ENCODE data around the gene PHF2. TPM values are rescaled to one million over a fixed set of nuclear protein-coding genes. Genes with fewer than 3 reads are reported as not detected.

The PHF2 gene
- total RNA-seq, 1 experiment from 2014 or later = 10.3 TPM

DNA sequence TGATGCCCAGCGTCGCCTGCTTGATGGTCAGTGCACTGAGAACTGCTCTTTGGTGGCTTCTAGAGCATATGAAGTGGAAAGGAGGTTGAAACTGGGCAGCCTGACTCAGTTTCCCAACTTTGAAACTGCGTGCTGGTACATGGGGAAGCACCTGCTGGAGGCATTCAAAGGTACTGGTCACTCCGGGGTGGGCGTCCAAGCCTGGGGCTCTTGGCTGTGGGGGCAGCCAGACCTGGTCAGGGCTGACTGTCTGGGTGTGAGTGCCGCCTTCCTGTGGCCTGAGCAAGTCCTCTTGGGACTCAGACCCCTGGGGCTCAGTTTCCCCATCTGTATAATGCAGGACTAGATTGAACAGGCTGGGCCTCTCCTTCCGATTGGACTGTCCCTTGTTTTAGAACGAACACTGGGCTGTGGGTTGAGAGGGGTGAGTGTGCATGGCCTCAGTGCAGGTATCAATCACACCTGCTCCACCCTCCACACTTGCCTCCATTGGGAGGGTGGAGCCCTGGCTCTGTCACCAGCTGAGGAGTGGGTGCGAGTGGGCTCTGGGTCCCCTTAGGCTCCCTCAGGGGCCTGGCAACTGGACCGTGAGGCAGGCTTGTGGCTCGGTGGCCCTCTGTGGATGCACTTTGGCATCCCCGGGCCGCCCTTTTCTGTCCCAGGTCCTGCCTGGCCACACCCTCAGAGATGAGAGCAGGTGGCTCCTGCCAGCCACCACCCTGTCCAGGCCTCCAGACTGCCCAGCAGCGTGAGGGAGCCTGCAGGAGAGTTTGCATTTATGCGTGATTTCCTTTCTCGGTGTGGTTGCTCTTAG lies 80.2 kb downstream of the PHF2 start:
- ChIA-PET CTCF (no interaction called here), POLR2A (no interaction called here)
- BruUV-seq (replicated peaks) = no TSS peak
- intact Hi-C loops (cut with micrococcal nuclease; ENCODE audit: unreplicated experiment) = no loop called here
- Histone ChIP-seq H3K27me3 (replicated peaks; ENCODE audit: control insufficient read depth, insufficient read depth, low read length) (no peaks in the 10 kb centered on the region), H3K4me1 (no peaks in the 10 kb centered on the region), H3K4me3 (ENCODE audit: low read depth, low read length) (no peak overlapping the region), H3K36me3 (ENCODE audit: control insufficient read depth, insufficient read depth, low read length) (no peaks in the 10 kb centered on the region), H3K9me3 (no peaks in the 10 kb centered on the region)
- H3K36me3 Mint-ChIP-seq (ENCODE audit: insufficient read depth, unreplicated experiment) = no peaks in the 10 kb centered on the region
- DNase-seq = no peak
- TF ChIP-seq, protein P1, sequence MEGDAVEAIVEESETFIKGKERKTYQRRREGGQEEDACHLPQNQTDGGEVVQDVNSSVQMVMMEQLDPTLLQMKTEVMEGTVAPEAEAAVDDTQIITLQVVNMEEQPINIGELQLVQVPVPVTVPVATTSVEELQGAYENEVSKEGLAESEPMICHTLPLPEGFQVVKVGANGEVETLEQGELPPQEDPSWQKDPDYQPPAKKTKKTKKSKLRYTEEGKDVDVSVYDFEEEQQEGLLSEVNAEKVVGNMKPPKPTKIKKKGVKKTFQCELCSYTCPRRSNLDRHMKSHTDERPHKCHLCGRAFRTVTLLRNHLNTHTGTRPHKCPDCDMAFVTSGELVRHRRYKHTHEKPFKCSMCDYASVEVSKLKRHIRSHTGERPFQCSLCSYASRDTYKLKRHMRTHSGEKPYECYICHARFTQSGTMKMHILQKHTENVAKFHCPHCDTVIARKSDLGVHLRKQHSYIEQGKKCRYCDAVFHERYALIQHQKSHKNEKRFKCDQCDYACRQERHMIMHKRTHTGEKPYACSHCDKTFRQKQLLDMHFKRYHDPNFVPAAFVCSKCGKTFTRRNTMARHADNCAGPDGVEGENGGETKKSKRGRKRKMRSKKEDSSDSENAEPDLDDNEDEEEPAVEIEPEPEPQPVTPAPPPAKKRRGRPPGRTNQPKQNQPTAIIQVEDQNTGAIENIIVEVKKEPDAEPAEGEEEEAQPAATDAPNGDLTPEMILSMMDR (IDR thresholded peaks at IDR 0.05; ENCODE audit: insufficient read depth in 1 of 2, low read depth in 1 of 2, low read length in 1 of 2, severe bottlenecking in 1 of 2, unreplicated experiment in 1 of 2) = no peak
- H3K4me1 Mint-ChIP-seq (ENCODE audit: low read depth, unreplicated experiment) = no peaks in the 10 kb centered on the region
- no peaks in the 10 kb centered on the region for H3K9me3 Mint-ChIP-seq (ENCODE audit: unreplicated experiment)
- H3K27me3 Mint-ChIP-seq (ENCODE audit: insufficient read depth, unreplicated experiment) = no peaks in the 10 kb centered on the region
- no peak overlapping the region for H3K4me3 Mint-ChIP-seq (ENCODE audit: unreplicated experiment)
- no peak overlapping the region for H3K27ac Mint-ChIP-seq (ENCODE audit: unreplicated experiment)

DNA sequence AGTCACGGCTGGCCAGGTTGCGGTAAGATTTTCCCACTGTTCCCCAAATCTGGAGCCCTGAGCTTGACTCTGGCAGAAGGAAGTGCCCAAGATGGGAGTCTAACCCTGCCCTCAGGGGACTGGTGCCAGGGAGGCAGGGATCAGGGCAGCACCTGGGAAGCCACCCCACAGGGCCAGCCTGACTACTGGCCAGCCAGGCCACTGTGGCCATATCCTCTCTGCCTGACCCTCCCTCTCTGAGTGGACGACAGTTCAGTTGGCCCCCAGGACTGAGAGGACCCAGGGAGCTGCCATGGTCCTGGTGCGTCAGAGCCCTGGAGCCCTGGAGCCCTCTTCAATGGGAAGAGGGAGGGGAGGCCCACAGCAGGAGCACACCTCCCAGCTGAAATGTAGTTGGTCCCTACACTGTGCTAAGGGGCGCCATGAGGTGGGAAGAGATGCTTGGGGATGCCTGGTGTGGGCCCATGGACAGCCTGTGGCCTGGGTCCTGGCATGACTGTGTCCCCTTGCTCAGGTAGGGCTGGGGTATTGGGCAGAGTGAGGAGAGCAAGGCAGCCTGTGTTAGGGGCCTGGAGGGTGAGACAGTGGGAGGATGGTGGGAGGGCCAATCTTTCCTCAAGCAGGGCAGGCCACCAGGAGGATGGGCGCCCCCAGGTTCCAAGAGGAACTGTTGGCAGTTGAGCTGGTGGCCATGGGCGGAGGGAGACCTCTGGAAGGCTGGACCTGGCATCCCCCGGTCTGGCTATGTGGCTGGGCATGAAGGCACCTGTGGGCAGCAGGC lies 81.1 kb downstream of the PHF2 start:
- no peak overlapping the region for H3K4me3 ChIP-seq (ENCODE audit: low read depth, low read length)
- Mint-ChIP-seq H3K27ac (ENCODE audit: unreplicated experiment) (no peak overlapping the region), H3K4me3 (ENCODE audit: unreplicated experiment) (no peak overlapping the region), H3K27me3 (ENCODE audit: insufficient read depth, unreplicated experiment) (no peaks in the 10 kb centered on the region), H3K36me3 (ENCODE audit: insufficient read depth, unreplicated experiment) (no peaks in the 10 kb centered on the region), H3K9me3 (ENCODE audit: unreplicated experiment) (no peaks in the 10 kb centered on the region), H3K4me1 (ENCODE audit: low read depth, unreplicated experiment) (no peaks in the 10 kb centered on the region)
- H3K36me3 ChIP-seq (ENCODE audit: control insufficient read depth, insufficient read depth, low read length) = no peaks in the 10 kb centered on the region
- no peaks in the 10 kb centered on the region for H3K27me3 ChIP-seq (replicated peaks; ENCODE audit: control insufficient read depth, insufficient read depth, low read length)
- no TSS peak for BruUV-seq (replicated peaks)
- intact Hi-C loops (cut with micrococcal nuclease; ENCODE audit: unreplicated experiment) = no loop called here
- peak in 1 of 2 experiments; percentile 3 for DNase-seq
- ChIA-PET CTCF (no interaction called here), POLR2A (no interaction called here)
- TF ChIP-seq, protein P1 (IDR thresholded peaks at IDR 0.05; ENCODE audit: insufficient read depth in 1 of 2, low read depth in 1 of 2, low read length in 1 of 2, severe bottlenecking in 1 of 2, unreplicated experiment in 1 of 2) = no peak
- no peaks in the 10 kb centered on the region for H3K4me1 ChIP-seq
- no peaks in the 10 kb centered on the region for H3K9me3 ChIP-seq

DNA sequence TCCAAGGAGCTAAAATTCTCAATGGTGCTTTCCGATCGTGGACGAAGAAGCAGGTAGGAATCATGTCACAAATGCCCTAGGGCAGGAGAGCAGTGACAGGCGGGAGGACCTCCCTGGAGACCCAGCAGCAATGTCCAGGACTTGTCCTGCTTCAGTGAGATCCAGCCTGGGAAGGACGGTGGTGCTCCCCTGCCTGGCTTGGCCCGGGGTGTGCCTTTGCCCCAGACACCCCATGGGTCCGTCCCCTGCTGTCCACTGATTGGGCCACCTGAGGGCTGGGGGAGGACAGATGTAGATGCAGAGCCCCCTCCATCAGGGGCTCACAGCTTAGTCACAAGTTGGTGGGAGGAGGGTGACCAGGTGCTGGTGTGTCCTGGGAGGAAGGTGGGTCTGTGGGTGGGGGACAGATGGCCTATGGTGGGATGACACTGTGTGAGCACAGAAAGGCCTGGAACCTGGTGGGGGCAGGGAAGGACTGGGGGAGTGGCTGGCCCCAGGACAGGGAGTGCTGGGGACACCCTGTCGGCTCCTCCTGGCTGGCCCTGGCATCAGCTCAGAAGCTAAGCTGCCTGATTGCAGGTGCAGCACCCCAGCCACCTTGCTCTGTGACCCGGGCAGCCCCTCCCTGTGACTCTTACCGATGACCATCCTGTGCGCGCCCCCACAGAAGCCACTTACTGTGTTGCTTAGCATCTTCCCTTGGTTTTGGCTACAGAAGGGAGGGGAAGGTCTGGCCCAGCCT lies 82.0 kb downstream of the PHF2 start:
- H3K4me3 ChIP-seq (ENCODE audit: low read depth, low read length) = no peak overlapping the region
- intact Hi-C loops (cut with micrococcal nuclease; ENCODE audit: unreplicated experiment) = no loop called here
- H3K27ac Mint-ChIP-seq (ENCODE audit: unreplicated experiment) = no peak overlapping the region
- H3K4me1 Mint-ChIP-seq (ENCODE audit: low read depth, unreplicated experiment) = no peaks in the 10 kb centered on the region
- no peaks in the 10 kb centered on the region for H3K9me3 Mint-ChIP-seq (ENCODE audit: unreplicated experiment)
- ChIA-PET CTCF (no interaction called here), POLR2A (no interaction called here)
- H3K4me1 ChIP-seq = no peaks in the 10 kb centered on the region
- H3K9me3 ChIP-seq = no peaks in the 10 kb centered on the region
- no peaks in the 10 kb centered on the region for H3K36me3 ChIP-seq (ENCODE audit: control insufficient read depth, insufficient read depth, low read length)
- BruUV-seq (replicated peaks) = no TSS peak
- TF ChIP-seq, protein P1 (IDR thresholded peaks at IDR 0.05; ENCODE audit: insufficient read depth in 1 of 2, low read depth in 1 of 2, low read length in 1 of 2, severe bottlenecking in 1 of 2, unreplicated experiment in 1 of 2) = no peak
- no peaks in the 10 kb centered on the region for H3K27me3 ChIP-seq (replicated peaks; ENCODE audit: control insufficient read depth, insufficient read depth, low read length)
- peak in 1 of 2 experiments; percentile 17 for DNase-seq
- H3K27me3 Mint-ChIP-seq (ENCODE audit: insufficient read depth, unreplicated experiment) = no peaks in the 10 kb centered on the region
- H3K4me3 Mint-ChIP-seq (ENCODE audit: unreplicated experiment) = no peak overlapping the region
- no peaks in the 10 kb centered on the region for H3K36me3 Mint-ChIP-seq (ENCODE audit: insufficient read depth, unreplicated experiment)
